ENCODE results near the gene ACOXL.
A peak's percentile ranks its signal among the peaks of the same experiment; 100 is the strongest.

Gene ACOXL

DNA sequence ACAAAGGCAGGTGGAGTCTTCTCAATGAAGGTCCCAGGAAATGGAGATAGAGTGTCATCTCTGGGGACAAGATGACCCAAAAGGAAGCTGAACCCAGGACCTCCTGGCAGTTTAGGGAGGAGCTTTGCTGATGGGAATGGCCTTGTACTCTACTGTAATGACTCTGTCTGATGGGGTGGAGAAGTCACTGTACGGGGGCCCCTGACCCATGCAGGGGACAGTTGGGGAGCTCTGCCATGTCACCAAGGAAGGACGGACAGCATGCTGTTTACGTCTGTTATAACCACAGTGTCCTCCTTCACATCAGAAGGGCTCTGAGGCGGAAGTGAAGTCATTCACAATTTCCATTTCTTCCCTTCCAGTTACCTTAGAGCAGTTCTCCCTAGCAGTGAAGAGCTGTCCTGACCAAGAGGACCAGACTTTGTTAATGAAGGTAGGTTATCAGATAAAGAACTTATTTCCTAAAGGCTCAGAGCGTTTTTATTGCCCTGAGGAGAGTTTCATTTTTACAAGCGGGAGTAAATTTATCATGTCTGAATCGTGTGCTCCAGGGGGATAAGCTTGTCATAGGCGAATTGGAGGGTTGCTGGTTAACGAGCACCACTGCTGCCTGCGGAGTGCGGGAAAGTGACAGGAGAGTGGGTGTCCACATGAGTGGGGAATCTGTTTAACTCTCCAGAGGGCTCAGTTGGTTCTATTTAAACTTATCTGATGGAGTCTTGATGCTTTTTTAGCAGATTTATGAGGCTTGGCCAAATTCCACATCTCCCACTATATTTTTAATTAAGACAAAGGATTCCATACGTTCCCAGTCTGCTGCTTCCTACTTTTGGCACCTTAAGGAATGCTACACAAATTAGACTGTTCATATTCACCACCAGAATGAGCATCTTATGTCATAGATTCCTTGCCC lies 316.7 kb downstream of the ACOXL start:
- no peak for DNase-seq (ENCODE audit: low read depth)
- no peak overlapping the region for H3K4me3 ChIP-seq (ENCODE audit: low read depth, low read length)
- TF ChIP-seq, protein P1, sequence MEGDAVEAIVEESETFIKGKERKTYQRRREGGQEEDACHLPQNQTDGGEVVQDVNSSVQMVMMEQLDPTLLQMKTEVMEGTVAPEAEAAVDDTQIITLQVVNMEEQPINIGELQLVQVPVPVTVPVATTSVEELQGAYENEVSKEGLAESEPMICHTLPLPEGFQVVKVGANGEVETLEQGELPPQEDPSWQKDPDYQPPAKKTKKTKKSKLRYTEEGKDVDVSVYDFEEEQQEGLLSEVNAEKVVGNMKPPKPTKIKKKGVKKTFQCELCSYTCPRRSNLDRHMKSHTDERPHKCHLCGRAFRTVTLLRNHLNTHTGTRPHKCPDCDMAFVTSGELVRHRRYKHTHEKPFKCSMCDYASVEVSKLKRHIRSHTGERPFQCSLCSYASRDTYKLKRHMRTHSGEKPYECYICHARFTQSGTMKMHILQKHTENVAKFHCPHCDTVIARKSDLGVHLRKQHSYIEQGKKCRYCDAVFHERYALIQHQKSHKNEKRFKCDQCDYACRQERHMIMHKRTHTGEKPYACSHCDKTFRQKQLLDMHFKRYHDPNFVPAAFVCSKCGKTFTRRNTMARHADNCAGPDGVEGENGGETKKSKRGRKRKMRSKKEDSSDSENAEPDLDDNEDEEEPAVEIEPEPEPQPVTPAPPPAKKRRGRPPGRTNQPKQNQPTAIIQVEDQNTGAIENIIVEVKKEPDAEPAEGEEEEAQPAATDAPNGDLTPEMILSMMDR (conservative IDR thresholded peaks at IDR 0.05; ENCODE audit: low read depth, low read length) = no peak

DNA sequence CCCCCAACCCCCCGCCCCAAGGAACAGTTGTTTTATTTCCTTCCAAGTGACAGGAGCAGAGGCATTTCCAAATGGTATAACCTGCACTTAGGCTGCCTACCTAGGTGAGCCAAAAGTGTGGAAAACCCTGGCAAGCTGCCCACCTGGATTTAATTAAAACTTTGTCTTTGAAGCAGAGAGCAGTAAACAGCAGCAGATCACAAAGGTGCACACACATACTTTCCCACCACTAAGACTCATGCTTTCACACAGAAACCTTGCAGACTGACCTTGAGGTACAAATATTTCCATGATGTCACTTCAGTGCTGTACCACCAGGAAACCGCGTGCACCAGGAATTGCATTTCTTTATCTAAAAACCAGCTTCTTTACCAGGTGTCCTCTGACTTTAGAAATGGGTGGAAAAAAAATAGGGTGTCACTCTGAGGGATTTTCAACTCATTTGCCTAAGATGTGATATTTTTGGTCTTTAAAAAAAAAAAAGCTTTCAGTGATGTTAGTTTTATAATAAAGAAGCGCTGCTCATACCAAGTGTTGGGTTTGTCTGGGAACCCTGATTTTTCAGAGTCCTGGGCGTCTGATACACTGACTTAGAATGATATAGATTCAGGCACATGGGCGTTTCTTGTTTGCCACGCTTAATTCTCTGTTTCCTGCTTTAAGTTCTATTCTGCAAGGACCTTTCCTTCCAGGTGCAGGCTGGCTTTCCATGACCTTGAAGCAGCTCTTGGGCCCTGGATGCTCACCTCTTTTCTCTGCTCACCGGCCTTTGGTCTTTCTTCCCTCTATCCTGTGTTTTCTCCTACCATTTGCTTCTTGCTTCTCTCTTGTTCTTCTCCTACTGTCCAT lies 317.6 kb downstream of the ACOXL start:
- no peak overlapping the region for H3K4me3 ChIP-seq (ENCODE audit: low read depth, low read length)
- TF ChIP-seq, protein P1 (conservative IDR thresholded peaks at IDR 0.05; ENCODE audit: low read depth, low read length) = no peak
- DNase-seq (ENCODE audit: low read depth) = peak; percentile 47

DNA sequence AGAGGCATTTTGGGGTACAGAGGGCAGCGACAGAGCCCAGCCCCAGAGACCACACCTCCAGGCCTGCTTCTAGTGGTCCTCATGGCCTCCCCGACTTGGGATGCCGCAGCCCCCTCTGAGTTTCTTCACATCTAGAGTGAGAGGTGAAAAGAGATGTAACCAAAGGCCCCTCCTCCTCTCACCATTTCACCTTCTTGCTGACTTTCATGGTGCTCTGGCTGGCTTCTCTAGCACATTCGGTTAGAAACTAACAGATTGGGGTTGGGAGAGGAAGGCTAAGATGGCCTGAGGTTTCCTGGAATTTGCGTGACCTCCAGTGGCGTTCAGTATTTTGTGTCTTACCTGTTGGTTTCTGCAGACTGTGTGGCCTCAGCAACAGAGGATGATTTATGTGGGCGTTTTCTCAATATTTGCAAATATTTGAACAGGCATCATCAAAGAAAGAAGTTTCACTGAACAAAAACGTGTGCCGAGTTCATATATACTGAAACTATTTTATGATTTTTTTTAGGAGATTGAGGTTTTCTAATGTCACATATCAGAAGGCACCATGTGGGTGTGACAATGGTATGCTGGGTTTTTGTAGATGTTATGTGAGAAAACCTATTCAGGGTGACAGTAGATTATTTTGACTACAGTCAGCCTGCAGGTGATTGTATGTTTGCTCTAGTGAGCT lies 318.5 kb downstream of the ACOXL start:
- TF ChIP-seq, protein P1 (conservative IDR thresholded peaks at IDR 0.05; ENCODE audit: low read depth, low read length) = no peak
- no peak for DNase-seq (ENCODE audit: low read depth)
- H3K4me3 ChIP-seq (ENCODE audit: low read depth, low read length) = no peak overlapping the region

DNA sequence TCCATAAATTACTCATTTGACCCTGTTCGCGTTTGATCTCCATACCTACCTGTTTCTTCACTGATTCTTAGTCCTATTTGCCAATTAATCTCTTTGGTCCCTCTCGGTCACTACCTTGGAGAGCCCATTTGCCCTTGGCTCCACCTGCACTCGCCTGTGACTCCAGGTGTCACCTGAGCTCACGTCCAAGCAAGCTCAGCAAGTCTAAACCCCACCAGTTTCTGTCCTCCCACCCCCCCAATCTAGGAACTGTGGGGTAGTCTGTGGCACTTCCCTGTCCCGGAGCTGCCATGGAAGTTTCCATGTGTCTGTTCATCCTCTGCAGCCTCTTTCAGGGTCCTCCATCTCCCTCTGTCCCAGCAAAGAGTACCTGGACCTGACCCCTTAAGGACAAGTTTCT lies 320.2 kb downstream of the ACOXL start:
- TF ChIP-seq, protein P1 (conservative IDR thresholded peaks at IDR 0.05; ENCODE audit: low read depth, low read length) = no peak
- DNase-seq (ENCODE audit: low read depth) = no peak
- no peak overlapping the region for H3K4me3 ChIP-seq (ENCODE audit: low read depth, low read length)

DNA sequence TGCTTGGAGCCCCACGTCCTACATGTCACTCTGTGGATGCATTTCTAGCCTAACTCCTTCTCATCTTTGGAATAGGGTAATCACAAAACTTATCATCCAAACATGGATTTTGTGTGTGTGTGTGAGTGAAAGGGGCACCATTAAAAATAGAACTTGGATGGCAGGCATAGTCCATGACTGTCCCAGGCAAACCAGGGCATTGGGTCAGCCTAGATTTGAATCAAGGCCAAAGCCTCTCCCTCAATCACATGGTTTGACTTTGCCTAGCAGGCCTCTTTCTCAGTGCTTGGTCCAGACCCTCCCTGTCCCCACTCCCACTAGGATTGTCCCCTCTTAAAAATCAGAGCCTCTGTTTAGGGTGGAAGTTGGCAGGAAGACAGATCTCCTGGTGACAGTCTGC lies 320.9 kb downstream of the ACOXL start:
- TF ChIP-seq, protein P1 (conservative IDR thresholded peaks at IDR 0.05; ENCODE audit: low read depth, low read length) = no peak
- no peak for DNase-seq (ENCODE audit: low read depth)
- H3K4me3 ChIP-seq (ENCODE audit: low read depth, low read length) = no peak overlapping the region

DNA sequence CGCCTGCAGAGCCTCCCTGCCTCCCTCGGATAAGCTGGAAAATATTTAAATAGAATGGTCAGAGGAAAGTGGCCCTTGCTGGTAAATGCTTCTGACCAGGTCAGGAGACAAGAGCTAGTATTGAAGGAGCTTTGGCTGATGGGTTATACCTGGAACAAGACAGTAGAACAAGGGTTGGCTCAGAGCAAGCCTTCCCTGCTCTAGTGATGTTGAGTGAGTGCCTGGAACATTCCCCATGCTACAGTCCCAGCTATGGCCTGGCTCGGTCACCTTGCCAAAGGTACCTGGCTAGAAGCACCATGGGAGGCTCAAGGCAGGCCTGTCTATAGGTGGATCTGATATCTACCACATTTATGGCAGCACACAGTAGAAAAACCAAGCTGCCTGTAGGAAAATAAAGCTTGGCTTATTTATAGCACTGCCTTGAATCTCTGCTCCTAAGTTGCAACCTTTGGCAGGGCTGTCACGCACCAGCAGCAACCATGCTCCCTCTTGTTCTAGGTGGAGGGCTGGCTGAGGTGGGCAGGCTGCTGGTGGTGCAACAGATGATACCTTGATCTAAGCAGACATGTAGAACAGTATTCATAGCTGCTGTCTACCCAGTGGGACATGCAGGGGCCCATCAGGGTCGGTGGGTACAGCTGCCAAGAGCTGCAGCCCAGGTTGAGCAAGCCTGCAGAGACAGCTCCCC lies 321.6 kb downstream of the ACOXL start:
- no peak for DNase-seq (ENCODE audit: low read depth)
- no peak overlapping the region for H3K4me3 ChIP-seq (ENCODE audit: low read depth, low read length)
- TF ChIP-seq, protein P1 (conservative IDR thresholded peaks at IDR 0.05; ENCODE audit: low read depth, low read length) = no peak
